Bone marrow (tissue), 2 donors: ENCODE measurements around the gene POLDIP2.

Source experiments
- DNase-seq, 2 donors: peaks; one replicate each; lab custom pipeline; 2025; lab: John Stamatoyannopoulos, UW

Gene POLDIP2, protein sequence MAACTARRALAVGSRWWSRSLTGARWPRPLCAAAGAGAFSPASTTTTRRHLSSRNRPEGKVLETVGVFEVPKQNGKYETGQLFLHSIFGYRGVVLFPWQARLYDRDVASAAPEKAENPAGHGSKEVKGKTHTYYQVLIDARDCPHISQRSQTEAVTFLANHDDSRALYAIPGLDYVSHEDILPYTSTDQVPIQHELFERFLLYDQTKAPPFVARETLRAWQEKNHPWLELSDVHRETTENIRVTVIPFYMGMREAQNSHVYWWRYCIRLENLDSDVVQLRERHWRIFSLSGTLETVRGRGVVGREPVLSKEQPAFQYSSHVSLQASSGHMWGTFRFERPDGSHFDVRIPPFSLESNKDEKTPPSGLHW

DNA sequence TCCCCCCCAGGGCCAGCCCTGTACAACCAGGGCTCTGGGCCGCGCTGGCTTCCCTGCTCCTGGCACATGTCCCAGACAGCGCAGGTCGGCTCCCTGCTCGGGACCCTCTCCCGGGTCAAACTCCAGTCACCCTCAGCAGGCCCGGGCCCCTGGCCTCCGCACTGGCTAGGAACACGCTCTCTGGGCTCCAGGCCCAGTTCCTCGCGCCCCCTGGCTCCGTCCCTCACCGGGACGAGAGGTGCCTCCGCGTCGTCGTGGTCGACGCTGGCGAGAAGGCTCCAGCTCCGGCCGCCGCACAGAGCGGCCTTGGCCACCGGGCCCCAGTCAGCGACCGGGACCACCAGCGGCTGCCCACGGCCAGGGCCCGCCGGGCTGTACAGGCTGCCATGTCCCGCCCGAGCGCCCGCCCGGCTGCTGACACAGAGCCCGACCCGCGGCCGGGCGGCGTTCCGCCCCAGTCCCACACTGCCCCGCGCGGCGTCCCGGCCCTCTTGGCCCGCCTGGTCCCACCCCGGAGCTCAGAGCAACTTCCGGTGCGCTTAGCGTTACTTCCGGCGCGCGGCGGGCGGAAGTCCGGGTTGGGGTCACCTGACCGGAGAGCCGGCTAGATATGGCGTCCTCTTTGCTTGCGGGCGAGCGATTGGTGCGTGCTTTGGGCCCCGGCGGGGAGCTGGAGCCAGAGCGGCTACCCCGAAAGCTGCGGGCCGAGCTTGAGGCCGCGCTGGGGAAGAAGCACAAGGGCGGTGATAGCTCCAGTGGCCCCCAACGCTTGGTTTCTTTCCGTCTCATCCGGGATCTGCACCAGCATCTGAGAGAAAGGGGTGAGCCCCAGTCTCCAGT is at the start of gene POLDIP2:
TSS of gene POLDIP2 (minus strand) at position 467 of the 840 bp plus-strand sequence. CDS start at position 388, 79 bp downstream.
- peak; percentile 80 to 88 for DNase-seq

DNA sequence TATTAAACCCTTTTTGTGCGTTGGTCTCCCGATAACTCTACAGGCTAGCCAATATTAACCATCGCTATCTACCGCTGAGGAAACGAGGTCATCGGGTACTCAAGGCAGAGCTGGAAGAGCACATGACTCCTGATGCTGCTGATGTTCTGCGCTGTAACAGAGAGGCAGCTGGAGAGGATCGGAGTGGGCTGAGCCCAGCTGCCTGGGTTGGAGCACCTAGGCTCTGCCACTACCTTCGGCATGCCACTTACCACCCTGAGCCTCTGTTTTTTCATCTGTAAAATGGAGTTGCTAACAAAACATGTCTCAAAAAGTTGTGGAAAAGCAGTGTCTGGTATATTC is 49.1 kb upstream of the POLDIP2 start:
- DNase-seq: no peak

DNA sequence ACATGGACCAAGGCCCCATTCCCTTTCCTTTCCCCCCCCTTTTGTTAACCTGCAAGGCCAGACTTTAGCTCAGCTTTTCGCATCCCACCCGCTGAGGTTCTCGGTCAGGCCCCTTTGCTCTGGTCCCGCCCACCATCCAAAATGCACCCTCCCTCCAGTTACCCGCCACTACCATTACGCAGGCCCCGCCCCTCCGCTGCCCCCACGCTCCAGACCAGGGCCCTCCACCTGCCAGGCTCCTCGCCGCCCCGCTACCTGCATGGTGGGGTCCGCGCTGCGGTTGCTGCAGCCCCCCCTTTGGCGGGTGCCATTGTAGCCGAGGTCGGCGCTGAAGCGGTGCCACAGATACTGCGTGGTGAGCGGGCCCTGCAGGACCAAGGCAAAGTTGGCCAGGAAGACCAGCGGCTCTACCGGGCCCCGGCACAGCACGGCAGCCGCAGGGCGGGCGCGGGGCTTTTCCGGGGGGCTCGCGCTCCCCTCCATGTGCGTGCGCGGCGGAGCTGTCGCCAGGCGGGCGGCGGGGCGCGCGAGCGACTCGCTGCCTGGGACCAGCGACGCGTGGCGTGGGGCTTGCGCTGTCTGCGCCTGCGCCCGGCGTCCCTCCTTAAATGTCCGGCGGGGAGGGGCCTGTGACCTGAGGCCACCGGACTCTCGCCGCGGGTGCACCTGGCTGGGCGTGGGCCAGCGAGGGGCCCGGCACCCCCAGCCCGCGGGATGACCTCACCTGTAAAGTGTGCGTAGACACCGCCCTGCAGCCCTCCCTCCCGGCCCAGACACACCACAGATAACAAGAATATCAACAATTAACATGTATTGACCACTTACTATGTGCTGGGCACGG is 48.5 kb upstream of the POLDIP2 start, which contains the start of gene SLC46A1:
TSS of gene SLC46A1 (minus strand) at position 581 of the 841 bp plus-strand sequence. CDS start at position 483, 98 bp downstream.
- DNase-seq: no peak

DNA sequence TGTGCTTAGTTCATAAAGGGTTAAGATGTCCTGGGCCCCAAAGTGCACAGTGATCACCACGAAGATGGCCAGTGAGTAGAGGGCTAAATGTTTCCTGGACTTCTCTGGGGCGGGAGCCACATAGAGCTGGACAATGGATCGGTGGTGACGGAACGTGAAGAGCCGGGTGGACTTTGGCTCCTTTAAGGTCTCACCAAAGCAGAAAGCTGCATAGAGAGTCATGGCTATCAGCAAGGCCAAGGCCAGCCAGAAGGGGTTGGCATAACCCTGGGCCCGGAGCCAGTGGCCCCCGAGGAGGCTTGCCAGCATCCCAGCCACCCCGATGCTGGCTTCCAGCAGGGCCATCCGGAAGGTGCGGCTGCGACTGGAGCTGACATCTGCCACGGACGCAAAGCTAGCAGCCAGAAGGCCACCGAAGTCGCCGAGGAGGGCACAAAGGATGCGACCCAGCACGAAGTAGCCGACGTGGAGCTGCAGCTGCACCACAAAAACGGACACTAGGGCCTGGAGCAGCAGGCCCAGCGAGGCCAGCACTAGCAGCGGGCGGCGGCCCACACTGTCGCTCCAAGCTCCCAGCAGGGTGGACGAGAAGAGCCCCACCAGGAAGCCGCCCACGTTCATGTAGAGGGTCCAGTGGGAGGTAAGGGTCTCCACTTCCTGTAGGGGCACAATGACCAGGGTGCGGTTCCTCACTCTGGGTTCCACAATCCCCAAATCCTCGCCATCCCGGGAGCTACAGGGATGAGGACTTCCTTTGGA is 47.7 kb upstream of the POLDIP2 start:
- DNase-seq: no peak

DNA sequence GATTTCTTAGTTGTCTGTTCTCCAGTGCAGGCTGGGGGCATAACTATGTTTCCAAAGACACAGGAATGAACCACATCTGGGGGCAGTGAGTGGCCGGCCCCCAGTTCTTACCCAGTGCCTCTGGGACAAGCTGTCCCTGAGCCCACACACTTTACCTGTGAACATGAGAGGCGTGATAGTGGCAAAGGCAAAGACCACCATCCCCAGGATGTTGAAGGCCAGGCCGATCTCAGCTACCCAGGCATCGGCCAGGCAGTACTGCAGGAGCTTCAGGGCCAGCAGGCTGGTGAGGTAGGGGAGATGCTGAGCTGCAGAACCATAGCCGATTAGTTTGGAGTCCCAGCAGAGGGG is 47.1 kb upstream of the POLDIP2 start:
- no peak for DNase-seq

DNA sequence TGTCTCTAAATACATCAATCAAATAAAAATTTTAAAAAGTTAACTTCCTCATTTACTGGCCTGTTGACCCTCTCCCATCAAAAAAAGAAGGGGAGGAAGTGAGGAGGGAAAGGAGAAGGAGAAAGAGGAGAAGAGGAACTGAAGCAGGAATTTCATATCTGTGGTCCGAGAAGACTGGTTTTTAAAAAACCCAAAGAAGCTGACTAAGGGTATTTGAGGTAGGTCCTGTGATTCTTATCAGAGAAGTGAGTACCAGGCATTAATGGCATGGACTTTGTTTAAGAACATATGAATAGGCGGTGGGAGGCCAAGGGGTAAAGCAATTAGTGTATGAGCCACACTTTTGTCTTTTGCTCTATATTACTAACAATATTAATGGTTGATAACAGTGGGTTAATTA is 46.7 kb upstream of the POLDIP2 start:
- no peak for DNase-seq

DNA sequence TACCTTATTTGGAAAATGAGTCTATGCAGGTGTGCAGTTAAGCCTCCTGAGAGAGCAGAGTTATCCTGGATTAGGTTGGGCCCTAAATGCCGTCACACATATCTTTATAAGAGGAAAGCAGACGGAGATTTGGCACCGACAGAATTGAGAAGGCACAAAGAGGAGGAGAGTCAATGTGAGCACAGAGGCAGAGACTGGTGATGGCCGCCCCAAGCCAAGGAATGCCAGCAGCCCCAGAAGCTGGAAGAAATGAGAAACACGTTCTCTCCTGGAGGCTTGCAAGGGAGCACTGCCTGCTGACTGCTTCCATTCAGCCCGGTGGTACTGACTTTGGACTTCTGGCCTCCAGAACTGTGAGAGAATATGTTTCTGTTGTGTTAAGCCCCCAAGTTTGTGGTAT is 45.5 kb upstream of the POLDIP2 start:
- DNase-seq: no peak

DNA sequence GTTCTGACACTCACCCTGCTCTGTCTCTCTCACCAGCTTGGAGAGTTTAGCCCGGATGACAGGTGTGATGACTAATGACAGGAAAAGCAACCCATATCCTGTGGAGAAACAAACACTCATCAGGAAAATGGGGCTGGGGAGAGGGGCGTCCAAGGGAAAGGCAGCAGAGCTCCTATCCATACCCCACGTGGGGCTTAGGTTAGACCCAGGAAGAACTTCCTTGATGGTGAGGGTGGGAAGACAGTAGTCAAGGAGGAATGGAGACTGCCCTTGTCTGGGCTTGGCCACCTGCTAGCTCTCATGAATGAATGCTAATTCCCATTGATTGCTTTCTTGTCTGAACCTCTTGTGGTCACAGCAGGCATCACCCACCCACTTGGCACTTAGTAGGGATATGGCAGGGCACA is 44.9 kb upstream of the POLDIP2 start:
- no peak for DNase-seq

DNA sequence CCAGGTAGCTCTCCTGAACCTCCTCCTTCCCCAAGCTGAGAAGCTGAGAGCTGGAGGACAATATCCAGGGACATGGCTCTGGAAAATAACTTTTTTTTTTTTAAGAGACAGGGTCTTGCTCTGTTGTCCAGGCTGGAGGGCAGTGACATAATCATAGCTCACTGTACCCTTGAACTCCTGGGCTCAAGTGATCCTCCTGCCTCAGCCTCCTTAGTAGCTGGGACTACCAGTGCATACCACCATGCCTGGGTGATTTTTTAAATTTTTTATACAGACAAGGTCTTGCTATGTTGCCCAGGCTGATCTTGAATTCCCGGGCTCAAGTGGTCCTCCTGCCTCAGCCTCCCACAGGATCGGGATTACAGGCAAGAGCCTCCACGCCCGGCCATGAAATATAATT is 42.5 kb upstream of the POLDIP2 start:
- DNase-seq: no peak

DNA sequence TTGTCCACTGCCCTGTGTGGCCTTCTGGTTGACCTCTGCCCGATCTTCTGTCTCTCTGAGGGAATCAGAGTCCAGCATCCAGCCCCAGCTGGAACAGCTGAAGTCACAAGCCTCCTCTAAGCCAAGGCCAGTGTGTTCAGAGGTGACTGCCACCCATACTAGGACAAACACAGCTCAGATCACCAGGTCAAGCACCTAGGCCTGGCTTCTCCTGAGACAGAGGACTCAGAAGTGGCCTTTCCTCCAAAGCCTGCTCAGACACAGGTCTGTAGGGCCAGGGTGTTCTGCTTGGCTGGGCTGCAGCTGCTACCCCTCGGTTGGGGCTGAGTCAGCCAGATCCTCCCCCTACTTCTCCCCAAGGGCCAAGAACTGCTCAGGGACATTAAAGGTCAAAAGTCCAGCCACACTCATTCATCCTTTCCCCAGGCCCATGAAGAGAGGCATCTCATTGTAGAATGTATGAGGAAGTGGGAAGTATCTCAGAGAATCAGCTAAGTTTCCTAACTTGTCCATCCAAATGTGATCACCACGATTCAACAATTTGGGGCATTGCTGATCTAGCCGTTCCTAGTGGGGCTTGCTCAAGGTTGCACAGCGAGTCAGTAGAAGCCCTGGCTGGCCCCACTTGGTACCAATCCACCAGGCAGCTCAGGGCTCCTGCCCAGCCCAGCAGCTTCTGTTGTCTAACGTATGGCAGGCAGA is 41.1 kb upstream of the POLDIP2 start:
- DNase-seq: no peak

DNA sequence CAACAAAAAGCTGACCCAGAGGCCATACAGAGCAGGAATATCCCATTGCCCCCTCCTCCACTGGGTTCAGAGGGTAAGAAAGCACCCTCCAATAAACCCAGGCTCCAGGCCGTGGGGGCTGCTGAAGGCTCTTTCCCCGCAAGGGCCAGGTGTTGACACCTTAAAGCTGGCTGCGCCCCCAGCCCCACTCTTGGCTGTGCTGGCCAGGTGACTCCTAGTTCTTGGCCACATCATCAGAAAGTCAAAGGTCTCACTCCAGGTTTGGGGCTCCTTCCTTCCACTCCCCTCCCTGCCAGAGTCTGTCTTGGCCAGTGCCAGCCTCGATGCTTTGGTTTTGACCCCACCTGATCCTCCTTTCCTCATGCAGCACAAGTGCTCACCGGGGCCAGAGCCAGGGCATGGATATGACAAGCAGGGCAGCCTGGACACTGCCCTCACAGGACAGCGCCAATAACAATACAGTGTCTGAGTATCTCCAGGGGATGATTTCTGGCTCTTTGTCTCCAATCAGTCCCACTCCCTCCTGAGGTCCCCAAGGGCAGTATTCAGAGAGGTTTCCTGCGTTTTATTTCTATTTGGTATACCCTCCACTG is 40.5 kb upstream of the POLDIP2 start:
- no peak for DNase-seq

DNA sequence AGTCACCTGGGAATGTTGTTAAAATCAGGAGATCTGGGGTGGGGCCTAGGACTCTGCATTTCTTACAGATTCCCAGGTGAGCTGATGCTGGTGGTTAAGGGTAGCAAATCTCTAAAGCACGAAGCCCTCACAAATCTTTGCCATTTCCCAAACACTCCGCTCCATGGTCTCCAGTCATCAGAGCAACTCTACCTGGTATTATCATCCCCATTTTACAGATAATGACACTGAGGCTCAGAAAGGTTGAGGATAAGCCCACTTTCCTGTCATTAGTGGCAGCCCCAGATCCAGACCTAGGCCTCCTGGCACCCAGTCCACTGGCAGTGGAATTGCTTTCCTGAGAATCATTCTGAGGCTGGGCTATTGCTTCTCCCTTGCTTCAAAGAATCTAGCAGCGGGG is 39.9 kb upstream of the POLDIP2 start:
- no peak for DNase-seq

DNA sequence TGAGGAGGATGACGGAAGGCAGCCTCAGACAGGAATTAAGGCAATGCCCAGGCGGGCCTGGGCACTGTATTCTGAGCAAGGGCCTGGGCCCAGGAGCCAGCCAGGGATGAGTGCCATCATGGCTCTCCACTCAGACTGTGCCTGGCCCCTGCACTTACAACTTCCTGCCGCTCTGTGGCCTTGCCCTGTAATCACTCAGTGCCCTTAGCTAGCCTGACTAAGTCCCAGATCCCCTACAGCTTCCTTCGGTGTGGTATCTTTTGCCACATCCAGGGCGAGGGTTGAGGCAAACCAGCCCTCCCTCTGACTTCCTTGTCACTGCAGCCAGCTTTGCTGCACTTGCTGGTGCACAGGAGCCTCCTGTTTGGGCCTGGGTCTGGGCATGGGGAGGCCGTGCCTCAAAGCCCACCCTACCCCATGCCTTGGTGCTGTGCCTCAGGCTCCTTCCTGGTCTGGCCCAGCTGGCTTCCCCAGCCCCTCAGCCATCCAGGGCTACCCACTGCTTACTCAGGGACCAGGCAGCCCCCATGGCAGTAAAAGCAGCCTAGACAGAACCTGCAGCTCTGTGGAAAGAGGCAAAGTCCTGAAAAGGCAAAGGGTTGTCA is 39.4 kb upstream of the POLDIP2 start:
- DNase-seq: no peak

DNA sequence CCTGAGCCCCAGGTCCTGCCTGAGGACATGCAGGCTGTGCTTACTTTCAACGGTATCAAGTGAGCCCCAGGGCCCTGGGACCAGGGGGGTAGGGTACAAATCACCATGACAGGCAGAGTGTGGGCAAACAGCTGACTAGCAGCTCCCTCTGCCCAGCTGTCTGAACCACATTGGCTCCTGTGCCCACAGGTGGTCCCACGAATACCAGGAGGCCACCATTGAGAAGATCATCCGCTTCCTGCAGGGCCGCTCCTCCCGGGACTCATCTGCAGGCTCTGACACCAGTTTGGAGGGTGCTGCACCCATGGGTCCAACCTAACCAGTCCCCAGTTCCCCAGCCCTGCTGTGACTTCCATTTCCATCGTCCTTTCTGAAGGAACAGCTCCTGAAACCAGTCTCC is 38.6 kb upstream of the POLDIP2 start:
- no peak for DNase-seq

DNA sequence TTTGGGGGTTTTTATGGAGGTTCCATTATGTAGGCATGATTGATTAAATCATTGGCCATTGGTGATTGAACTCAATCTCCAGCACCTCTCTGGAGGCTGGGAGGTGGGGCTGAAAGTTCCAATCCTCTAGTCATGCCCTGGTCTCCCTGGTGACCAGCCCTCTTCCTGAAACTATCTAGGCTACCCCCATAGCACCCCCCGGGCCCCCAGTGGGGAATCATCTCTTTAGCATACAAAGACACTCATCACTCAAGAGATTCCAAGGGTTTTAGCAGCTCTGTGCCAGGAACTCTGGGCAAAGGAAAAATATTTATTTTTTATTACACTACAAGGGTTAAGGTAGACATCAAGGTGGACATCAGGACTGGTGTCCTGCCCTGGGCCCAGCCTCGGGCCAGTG is 38.1 kb upstream of the POLDIP2 start:
- DNase-seq: no peak

DNA sequence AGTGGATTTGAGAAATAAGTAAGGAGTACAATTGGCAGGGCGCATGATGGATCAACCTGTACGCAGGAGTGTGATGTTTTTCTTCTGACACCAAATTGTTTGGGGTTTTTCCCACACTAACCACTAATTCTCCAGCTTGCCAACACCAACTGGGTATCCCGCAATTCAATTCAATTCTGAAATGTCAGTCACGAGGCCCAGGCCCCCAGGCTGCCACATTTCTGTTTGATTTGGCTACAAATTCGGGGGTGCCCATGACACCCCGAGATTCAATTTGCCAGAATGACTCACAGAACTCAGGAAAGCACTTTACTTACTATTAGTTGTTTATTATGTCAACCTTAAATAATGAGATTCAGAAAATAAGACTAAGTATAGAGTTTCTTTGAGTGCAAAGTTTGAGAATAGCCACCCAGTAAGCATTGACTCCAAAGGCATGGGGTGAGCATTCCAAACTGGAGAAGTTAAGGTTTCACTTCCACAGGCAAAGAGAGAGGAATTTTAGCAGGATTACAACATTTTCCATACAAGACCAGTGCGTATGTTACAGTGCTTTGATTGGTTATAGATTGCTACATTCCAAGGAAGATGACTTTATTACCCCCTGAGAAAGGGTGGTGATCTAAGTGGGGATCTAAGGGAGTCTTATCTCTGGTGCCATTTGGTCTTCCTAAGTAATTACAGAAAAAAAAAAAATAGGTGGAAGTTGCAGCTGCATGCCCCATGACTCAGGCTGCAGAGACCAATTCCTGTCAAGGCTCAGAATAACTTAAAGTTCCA is 37.2 kb upstream of the POLDIP2 start:
- no peak for DNase-seq

DNA sequence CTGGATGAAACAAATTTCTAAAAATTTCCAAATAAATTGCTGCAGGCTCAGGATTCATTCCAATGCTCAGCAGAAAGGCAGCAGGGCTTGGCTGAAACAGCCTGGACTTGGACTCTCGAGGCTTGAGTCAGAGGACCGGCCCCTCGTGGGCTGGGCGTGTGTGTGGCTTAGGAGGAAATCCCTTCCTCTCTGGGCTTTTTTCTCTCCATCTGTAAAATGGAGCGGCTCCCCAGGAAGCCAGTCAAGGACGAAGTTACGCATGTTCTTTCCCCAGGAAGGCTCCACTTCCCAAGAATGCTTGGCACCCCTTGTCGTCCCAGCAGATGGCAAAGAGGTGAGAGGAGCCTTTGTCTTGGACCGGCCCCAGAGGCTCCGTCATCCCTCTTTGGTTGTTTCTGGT is 35.2 kb upstream of the POLDIP2 start:
- no peak for DNase-seq

DNA sequence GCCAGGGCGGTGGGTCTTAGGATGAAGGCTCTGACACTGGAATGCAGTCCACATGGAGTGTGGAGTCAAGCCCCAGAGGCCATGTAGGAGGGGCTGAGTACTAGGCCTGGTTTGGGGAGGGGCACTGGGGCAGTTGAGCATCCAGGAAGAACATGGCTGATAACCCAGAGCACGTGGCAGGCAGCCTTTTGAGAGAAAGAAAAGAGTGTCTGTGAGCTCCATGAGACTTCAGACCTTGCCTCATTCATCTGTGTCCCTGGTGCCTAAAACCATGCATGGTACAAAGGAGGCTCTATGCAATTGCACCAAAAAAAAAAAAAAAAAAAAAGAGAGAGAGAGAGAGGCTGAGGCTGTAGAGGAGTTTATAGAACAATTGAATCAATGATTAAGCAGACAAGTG is 34.1 kb upstream of the POLDIP2 start:
- DNase-seq: no peak

DNA sequence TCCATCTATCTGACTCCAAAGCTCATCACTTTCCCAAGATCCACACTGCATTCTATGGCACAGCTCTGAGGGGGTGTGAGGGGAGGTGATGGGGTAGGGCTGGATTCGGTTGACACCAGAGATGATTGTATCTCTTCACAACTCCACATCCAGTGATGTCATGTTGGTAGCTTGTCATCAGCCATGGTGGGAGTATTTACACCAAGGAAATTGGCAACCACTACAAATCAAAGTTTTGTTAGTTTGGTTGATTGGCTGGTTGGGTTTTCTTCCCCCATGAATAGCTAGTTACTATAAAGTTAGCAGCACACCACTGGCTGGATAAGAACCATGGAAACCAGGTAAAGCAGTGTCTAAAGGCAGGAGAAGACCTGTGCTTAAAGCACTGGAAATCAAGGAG is 33.7 kb upstream of the POLDIP2 start:
- no peak for DNase-seq

DNA sequence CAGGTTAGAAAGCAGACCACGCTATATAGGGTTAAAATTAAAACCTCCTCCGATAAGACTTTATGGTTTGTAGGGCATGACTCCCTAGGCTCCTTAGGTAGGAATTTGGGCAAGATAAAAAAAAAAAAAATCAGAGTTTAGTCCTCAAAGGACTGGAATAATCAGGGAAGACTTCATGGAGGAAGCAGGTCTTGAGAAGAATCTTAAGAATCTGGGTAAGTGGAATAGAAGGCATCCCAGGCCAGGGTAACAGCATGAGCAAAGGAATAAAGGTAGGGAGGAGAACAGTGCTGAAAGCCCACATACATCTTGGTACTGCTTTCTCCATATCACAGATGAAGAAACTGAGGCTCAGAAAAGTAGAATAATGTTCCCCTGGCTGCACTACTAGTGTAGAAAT is 33.2 kb upstream of the POLDIP2 start:
- DNase-seq: no peak
